GM12878 (cell line): ENCODE data around the gene TBC1D19. TPM values are rescaled to one million over a fixed set of nuclear protein-coding genes. Genes with fewer than 3 reads are reported as not detected.
"Not testable (repeated sequence)": the region's sequence is repeated elsewhere in the genome, so short reads cannot be mapped to it uniquely, and the experiment has no call there.

Experiments
- ATAC-seq: fragments of 200-7000 bp; cut with Tn5 transposase; 3 replicates; pipeline ENCODE4 v1.9.1; 2020; ENCODE audit warnings: mild to moderate bottlenecking, moderate library complexity
- BruUV-seq: library from RNA; stranded (reverse); fragments of 400-500 nt; replicated peaks from 2 replicates; lab custom pipeline; 2021; lab: Mats Ljungman, UMichigan
- CTCF ChIA-PET: fragments of 300-600 bp; sonication (Branson Sonifier 250); formaldehyde crosslinking; extraction: SDS; loops from one replicate; lab custom pipeline; 2021; ENCODE audit warnings: inconsistent platforms; lab: Yijun Ruan, JAX
- POLR2A ChIA-PET: fragments of 350-600 bp; formaldehyde crosslinking; extraction: SDS; loops from one replicate; lab custom pipeline; 2021; ENCODE audit warnings: inconsistent platforms; lab: Charles Lee
- RAD21 ChIA-PET: fragments of 300-600 bp; sonication (Branson Sonifier 250); formaldehyde crosslinking; loops from one replicate; lab custom pipeline; 2023; ENCODE audit warnings: antibody characterized with exemption; ENCODE audit not compliant: unreplicated experiment; lab: Charles Lee
- SMC1A ChIA-PET: fragments of 300-600 bp; sonication (Branson Sonifier 250); formaldehyde crosslinking; loops from one replicate; lab custom pipeline; 2023; ENCODE audit not compliant: unreplicated experiment, uncharacterized antibody; lab: Charles Lee
- DNase-seq: peaks from one replicate; pipeline ENCODE4 v3.0.0-alpha.2; 2011; ENCODE audit warnings: low read depth, low spot score
- FAIRE-seq: peaks from 3 replicates; lab custom pipeline; 2011; peaks lifted over from hg19 to GRCh38; lab: Jason Lieb, UNC
- H2AFZ ChIP-seq: 2 replicates; pipeline ENCODE4 v1.6.0; 2011; ENCODE audit warnings: low read depth, low read length, control low read depth; ENCODE audit not compliant: control insufficient read depth
- H3K27ac ChIP-seq: 2 replicates; pipeline ENCODE4 v1.5.1; 2011; ENCODE audit warnings: control low read depth; ENCODE audit not compliant: control insufficient read depth, insufficient read depth
- H3K27me3 ChIP-seq, 2 experiments: replicated peaks in 1 of 2; 2 replicates each; pipeline versions ENCODE4 v1.6.0 to v1.6.1; 2011; ENCODE audit warnings: low read length in 1 of 2; ENCODE audit not compliant: control insufficient read depth in 2 of 2, insufficient read depth in 2 of 2
- H3K36me3 ChIP-seq, 2 experiments: 2 replicates each; pipeline ENCODE4 v1.5.1; 2011; ENCODE audit warnings: low read length in 1 of 2; ENCODE audit not compliant: control insufficient read depth in 2 of 2, insufficient read depth in 2 of 2
- H3K4me1 ChIP-seq: 2 replicates; pipeline ENCODE4 v1.6.1; 2011; ENCODE audit warnings: mild to moderate bottlenecking, low read length, moderate library complexity, mixed read lengths; ENCODE audit not compliant: control insufficient read depth, insufficient read depth
- H3K4me2 ChIP-seq: 2 replicates; pipeline ENCODE4 v1.6.0; 2011; ENCODE audit warnings: control low read depth; ENCODE audit not compliant: control insufficient read depth, insufficient read depth
- H3K4me3 ChIP-seq: fragments of 200-600 bp; sonication (generic); 2 replicates; pipeline ENCODE4 v1.5.1; 2016
- H3K79me2 ChIP-seq: 2 replicates; pipeline ENCODE4 v1.6.0; 2011; ENCODE audit warnings: low read length; ENCODE audit not compliant: control insufficient read depth, insufficient read depth
- H3K9ac ChIP-seq: 2 replicates; pipeline ENCODE4 v1.8.0; 2011; ENCODE audit warnings: low read length, control low read depth, mixed read lengths; ENCODE audit not compliant: control insufficient read depth, insufficient read depth
- H3K9me3 ChIP-seq: replicated peaks from 3 replicates; pipeline ENCODE4 v1.5.1; 2011; ENCODE audit warnings: mild to moderate bottlenecking, low read length; ENCODE audit not compliant: control insufficient read depth, insufficient read depth
- H4K20me1 ChIP-seq: 2 replicates; pipeline ENCODE4 v1.6.0; 2011; ENCODE audit not compliant: control insufficient read depth, insufficient read depth
- BACH1 ChIP-seq: fragments of 450-650 bp; IDR thresholded peaks from 2 replicates; pipeline ENCODE4 v1.6.1; 2017; ENCODE audit warnings: mild to moderate bottlenecking, borderline replicate concordance
- CREB1 ChIP-seq: IDR thresholded peaks from 2 replicates; pipeline ENCODE4 v1.6.1; 2012; ENCODE audit warnings: low read depth, mild to moderate bottlenecking, inconsistent platforms
- EP300 ChIP-seq, 2 experiments: fragments of 150-350 bp in 1 of 2; IDR thresholded peaks; 2 replicates each; pipeline ENCODE4 v1.6.1; 2011 to 2012; ENCODE audit warnings: low read depth in 2 of 2, low read length in 2 of 2, borderline replicate concordance in 1 of 2, improper control_type of control experiment in 1 of 2, inconsistent platforms in 1 of 2; ENCODE audit not compliant: control insufficient read depth in 1 of 2
- LARP7 ChIP-seq: fragments of 450-650 bp; IDR thresholded peaks from 2 replicates; pipeline ENCODE4 v1.6.1; 2017; ENCODE audit warnings: mild to moderate bottlenecking
- NFIC ChIP-seq: IDR thresholded peaks from 2 replicates; pipeline ENCODE4 v1.6.1; 2012; ENCODE audit warnings: low read depth, mild to moderate bottlenecking, inconsistent platforms, low read length, moderate library complexity
- RCOR1 ChIP-seq: conservative IDR thresholded peaks from 2 replicates; pipeline ENCODE4 v1.6.1; 2012; ENCODE audit warnings: low read depth, low read length, improper control_type of control experiment
- SIX5 ChIP-seq: IDR thresholded peaks from 2 replicates; pipeline ENCODE4 v1.6.1; 2011; ENCODE audit warnings: mild to moderate bottlenecking, low read depth, low read length, moderate library complexity; ENCODE audit not compliant: severe bottlenecking
- TARDBP ChIP-seq: IDR thresholded peaks from 2 replicates; pipeline ENCODE4 v1.6.1; 2016; ENCODE audit warnings: borderline replicate concordance
- WGBS: methylation state at CpG from one replicate; pipeline ENCODE4 v1.1.6; 2016; ENCODE audit warnings: low lambda C conversion rate; ENCODE audit not compliant: insufficient replicate concordance, insufficient coverage; ENCODE audit errors: missing lambda C conversion rate; 5-methylcytosine and 5-hydroxymethylcytosine counted together
- in situ Hi-C: fragments of 300-500 bp; cut with MboI; formaldehyde crosslinking; loops from 9 replicates; pipeline ENCODE4 v1.14.3; 2018; ENCODE audit warnings: mixed read lengths
- intact Hi-C: fragments of 100-400 bp; cut with micrococcal nuclease; formaldehyde crosslinking; loops from one replicate; pipeline ENCODE4 v1.14.2; 2022; ENCODE audit not compliant: unreplicated experiment
- polyA plus RNA-seq, 11 experiments: library from polyadenylated mRNA; depleted of rRNA in 4 of 11; unstranded in 6 of 11; stranded (reverse) in 5 of 11; fragments of >200 nt; fragmentation: Nextera tagmentation in 4 of 11; fragmentation: Illumina TruSeq in 1 of 11; extraction: Ambion mirVana in 4 of 11; extraction: Trizol in 1 of 11; gene quantifications; 1 replicate in 1 of 11; 2 replicates in 10 of 11; pipeline versions ENCODE4 v1.2.1 to v1.2.3, GENCODE V29; 2011 to 2016; ENCODE audit warnings: inconsistent platforms in 2 of 11, missing spikeins in 2 of 11, low read depth in 1 of 11
- total RNA-seq, 4 experiments: library from RNA; depleted of rRNA in 3 of 4; stranded (reverse); fragments of >200 nt in 3 of 4; fragmentation: Illumina TruSeq in 1 of 4; extraction: Trizol in 1 of 4; gene quantifications; 2 replicates each; pipeline versions ENCODE4 v1.2.1 to v1.2.3, GENCODE V29; 2013 to 2021

The TBC1D19 gene
- total and polyA plus RNA-seq, 10 of the 15 experiments (the other 5 are each of a cell fraction or from before 2014, with no cell fraction given) = 0.29 to 3.9 (median 2.1) TPM

DNA sequence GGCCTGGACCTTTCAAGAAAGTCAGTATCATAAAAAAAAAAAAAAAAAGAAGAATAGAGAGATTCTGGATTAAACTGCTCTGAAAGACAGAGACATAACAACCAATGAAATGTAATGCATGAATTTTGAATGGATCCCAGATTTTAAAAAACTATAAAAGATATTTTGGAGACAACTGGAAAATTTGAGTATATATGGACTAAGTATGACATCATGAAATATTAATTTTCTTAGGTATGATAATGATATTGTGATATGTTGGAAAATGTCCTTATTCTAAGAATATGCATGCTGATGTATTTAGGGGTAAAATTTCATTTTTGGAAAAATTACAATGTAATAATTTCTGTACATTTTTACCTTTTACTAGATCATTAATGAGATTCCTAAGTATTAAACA, 52.6 kb downstream of the TBC1D19 start (continued):
- no peak for TF ChIP-seq NFIC
- TF ChIP-seq SIX5 = no peak
- no peak for TF ChIP-seq RCOR1
- no peak for TF ChIP-seq CREB1
- no peak for TF ChIP-seq BACH1
- TF ChIP-seq EP300 (IDR thresholded peaks at IDR 0.05; ENCODE audit: borderline replicate concordance in 1 of 2, control insufficient read depth in 1 of 2, low read depth in 2 of 2, low read length in 2 of 2) = no peak
- no peak for TF ChIP-seq TARDBP
- TF ChIP-seq LARP7 = no peak

DNA sequence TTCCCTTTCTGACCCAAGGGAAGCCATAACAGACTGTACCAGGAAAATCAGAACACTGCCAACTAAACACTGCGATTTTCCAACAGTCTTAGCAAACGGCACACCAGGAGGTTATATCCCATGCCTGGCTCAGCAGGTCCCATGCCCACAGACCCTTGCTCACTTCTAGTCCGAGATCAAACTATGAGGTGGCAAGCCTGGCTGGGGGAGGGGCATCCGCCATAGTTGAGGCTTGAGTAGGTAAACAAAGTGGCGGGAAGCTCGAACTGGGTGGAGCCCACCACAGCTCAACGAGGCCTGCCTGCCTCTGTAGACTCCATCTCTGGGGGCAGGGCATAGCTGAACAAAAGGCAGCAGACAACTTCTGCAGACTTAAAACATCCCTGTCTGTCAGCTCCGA, 56.8 kb downstream of the TBC1D19 start:
- FAIRE-seq, BruUV-seq, ATAC-seq, H3K9me3 ChIP-seq, H3K36me3 ChIP-seq, H3K27ac ChIP-seq, H3K27me3 ChIP-seq, H3K79me2 ChIP-seq, H3K9ac ChIP-seq, H3K4me3 ChIP-seq, H2AFZ ChIP-seq, RAD21 ChIA-PET, H3K4me2 ChIP-seq, DNase-seq, CTCF ChIA-PET, SMC1A ChIA-PET, H4K20me1 ChIP-seq, POLR2A ChIA-PET, intact Hi-C loops, H3K4me1 ChIP-seq, in situ Hi-C loops: not testable (repeated sequence)
- over 99% methylated on average over 8 of the region's 8 CpGs for WGBS
